ENCODE results near the gene COG5.
"Not testable (repeated sequence)": the region's sequence is repeated elsewhere in the genome, so short reads cannot be mapped to it uniquely, and the experiment has no call there.

COG5 gene

DNA sequence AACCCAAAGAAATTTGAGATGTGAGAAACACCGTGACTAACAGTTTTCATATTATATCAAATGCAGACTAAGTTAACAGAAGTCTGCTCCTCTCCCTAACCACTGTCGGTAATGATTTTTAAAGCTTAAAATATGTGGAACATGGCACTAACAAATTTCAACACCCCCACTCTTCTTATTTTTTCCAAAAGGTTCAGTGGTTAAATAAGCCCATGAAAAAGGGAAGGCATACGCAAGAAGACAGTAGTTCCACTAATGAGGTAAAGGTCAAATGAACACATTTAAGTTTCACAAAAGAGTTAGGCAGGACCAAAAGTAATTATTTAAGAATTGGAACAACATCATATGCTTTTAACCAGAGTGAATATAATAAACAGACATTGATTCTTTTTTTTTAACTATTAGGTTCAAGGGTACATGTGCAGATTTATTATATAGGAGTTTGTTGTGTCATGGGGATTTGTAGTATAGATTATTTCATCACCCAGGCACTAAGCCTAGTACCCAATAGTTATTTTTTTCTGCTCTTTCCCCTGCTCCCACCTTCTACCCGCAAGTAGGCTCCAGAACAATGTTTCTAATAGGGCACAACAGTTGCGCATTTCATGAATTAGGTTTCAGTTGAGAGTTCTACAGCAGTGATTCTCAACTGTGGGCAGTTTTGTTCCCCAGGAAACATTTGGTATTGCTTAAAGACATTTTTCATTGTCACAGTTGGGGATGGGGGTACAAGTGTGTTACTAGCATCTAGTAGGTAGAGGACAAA, 315.0 kb downstream of the COG5 start:
- TF ChIP-seq, protein P1, sequence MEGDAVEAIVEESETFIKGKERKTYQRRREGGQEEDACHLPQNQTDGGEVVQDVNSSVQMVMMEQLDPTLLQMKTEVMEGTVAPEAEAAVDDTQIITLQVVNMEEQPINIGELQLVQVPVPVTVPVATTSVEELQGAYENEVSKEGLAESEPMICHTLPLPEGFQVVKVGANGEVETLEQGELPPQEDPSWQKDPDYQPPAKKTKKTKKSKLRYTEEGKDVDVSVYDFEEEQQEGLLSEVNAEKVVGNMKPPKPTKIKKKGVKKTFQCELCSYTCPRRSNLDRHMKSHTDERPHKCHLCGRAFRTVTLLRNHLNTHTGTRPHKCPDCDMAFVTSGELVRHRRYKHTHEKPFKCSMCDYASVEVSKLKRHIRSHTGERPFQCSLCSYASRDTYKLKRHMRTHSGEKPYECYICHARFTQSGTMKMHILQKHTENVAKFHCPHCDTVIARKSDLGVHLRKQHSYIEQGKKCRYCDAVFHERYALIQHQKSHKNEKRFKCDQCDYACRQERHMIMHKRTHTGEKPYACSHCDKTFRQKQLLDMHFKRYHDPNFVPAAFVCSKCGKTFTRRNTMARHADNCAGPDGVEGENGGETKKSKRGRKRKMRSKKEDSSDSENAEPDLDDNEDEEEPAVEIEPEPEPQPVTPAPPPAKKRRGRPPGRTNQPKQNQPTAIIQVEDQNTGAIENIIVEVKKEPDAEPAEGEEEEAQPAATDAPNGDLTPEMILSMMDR (IDR thresholded peaks at IDR 0.05; ENCODE audit: low read depth, low read length) = no peak
- no peak overlapping the region for H3K4me3 ChIP-seq (ENCODE audit: low read depth, low read length)

DNA sequence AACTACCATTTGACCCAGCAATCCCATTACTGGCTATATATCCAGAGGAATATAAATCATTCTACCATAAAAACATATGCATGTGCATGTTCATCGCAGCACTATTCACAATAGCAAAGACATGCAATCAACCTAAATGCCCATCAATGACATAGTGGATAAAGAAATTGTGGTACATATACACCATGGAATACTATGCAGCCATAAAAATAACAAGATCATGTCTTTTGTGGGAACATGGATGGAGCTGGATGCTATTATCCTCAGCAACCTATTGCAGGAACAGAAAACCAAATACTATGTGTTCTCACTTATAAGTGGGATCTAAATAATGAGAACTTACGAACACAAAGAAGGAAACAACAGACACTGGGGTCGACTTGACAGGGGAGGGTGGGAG, 316.9 kb downstream of the COG5 start:
- H3K4me3 ChIP-seq (ENCODE audit: low read depth, low read length) = not testable (repeated sequence)

DNA sequence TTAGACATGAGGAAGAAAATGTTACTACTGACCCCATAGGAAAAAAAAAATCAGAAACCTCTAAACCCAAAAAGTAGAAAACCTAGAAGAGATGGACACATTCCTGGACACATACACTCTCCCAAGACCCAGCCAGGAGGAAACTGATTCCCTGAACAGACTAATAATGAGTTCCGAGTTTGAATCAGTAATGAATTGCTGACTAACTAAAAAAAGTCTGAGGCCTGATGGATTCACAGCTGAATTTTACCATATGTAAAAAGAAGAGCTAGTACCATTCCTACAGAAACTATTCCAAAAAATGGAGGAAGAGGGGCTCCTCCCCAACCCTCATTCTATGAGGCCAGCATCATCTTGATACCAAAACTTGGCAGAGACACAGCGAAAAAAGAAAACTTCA, 319.1 kb downstream of the COG5 start:
- TF ChIP-seq, protein P1 (IDR thresholded peaks at IDR 0.05; ENCODE audit: low read depth, low read length) = no peak
- H3K4me3 ChIP-seq (ENCODE audit: low read depth, low read length) = no peak overlapping the region

DNA sequence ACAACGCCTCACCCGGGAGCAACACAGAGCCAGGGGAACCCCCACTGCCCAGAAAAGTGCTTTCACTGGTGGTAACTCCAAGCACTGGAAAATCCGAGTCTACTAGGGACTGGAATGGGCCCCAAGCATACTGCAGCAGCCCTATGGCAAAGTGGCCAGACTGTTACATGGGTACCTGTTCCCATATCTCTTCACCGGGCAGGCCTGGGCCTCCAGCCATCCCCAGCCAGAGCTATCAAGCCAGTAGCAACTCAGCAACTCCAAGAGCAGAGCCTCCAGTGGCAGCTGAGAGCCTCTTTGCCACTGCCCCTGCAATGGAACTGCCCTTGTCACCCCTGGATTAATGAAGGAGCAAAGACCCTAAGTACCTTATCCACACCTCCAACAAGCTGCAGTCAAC, 321.5 kb downstream of the COG5 start:
- no peak overlapping the region for H3K4me3 ChIP-seq (ENCODE audit: low read depth, low read length)
- TF ChIP-seq, protein P1 (IDR thresholded peaks at IDR 0.05; ENCODE audit: low read depth, low read length) = no peak

DNA sequence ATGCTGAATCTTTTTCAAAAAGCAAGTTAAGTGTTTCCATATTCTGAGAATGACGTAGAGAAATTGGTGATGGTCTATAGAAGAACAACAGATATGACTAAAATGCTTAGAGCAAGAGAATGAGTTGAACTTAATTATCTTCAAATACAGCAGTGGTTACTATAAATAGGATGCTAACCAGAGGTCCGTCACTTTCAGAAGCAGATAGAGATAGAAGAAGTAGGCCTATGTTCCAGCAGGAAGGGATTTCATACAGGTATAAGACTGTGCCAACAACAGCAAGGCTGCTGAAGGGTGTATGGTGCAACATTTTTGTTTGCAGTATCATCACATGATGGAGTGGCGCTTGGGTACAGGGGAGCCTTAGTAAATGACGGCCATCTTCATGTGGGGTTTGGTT, 326.3 kb downstream of the COG5 start:
- TF ChIP-seq, protein P1 (IDR thresholded peaks at IDR 0.05; ENCODE audit: low read depth, low read length) = no peak
- H3K4me3 ChIP-seq (ENCODE audit: low read depth, low read length) = no peak overlapping the region

DNA sequence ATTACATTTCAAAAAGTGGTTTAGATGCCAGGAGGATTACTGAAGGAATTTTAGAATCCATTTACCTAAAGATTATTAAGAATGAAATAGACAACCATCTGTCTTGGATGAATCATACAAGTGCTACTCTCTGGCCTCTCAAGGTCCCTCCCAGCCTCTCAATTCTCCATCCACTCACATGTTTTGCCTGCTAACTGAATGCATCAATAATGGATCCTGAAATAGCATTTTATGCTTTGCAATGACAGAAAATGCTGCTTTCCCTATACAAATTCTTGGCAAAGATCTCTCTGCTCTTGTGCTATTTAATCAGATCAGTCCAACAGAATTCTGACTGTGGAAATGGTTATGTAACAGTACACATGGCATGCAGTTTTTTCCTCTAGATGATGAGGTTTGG, 326.9 kb downstream of the COG5 start:
- TF ChIP-seq, protein P1 (IDR thresholded peaks at IDR 0.05; ENCODE audit: low read depth, low read length) = no peak
- H3K4me3 ChIP-seq (ENCODE audit: low read depth, low read length) = no peak overlapping the region

DNA sequence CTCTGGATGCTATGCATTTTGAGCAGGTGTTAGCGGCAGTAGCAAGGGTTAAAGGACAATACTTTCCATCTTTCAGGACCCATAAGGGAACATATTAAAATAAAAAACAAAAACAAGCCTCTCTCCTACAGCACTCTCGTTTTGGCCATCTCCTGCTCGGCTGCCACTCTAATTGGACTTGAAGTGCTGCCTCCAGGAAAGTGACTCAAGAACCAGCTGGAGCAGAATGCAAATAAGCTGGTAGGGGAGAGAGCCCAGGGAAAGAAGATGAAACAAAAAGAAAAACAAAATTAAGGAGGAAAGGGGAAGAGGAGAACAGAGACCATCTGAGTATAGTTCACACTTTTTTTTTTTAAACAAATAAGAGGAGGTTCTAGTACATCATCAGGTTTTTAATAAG, 329.3 kb downstream of the COG5 start:
- TF ChIP-seq, protein P1 (IDR thresholded peaks at IDR 0.05; ENCODE audit: low read depth, low read length) = no peak
- H3K4me3 ChIP-seq (ENCODE audit: low read depth, low read length) = no peak overlapping the region

DNA sequence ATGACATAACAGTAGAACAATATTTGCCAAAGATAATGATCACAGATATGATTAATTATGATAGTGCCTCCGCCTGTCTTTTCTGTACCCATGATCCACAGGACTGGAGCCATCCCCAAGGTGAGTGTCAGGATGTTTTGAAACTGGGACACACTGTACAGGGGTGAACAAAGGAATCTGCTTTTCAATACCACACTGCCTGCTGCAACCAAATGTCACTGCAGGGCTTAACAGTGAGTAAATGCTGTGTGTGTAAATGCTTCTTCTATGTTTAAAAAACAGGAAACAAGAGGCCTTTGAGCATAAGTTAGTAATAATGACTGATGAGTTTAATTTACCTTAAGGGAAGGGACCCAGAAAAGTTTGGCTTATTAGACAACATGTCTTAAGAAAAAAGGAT, 329.7 kb downstream of the COG5 start:
- TF ChIP-seq, protein P1 (IDR thresholded peaks at IDR 0.05; ENCODE audit: low read depth, low read length) = no peak

More for the DNA sequence above, 329.7 kb downstream of the COG5 start:
- H3K4me3 ChIP-seq (ENCODE audit: low read depth, low read length) = no peak overlapping the region
